22Rv1 (cell line): Measurements from ENCODE around the gene ACADL.

Source experiments
- CTCF ChIP-seq: fragments of 450-650 bp; IDR thresholded peaks from 2 replicates; pipeline ENCODE4 v1.5.1; 2017; ENCODE audit warnings: mild to moderate bottlenecking
- ZFX ChIP-seq: fragments of 450-650 bp; IDR thresholded peaks from 2 replicates; pipeline ENCODE4 v1.6.1; 2017; ENCODE audit warnings: antibody characterized with exemption, borderline replicate concordance

GRCh38 chr2:210167227-210167626 lies 58.0 kb downstream of the ACADL start:
- TF ChIP-seq CTCF (no peak), ZFX (no peak)
